A673 (cell line): ENCODE data around the gene AHDC1. TPM values are rescaled to one million over a fixed set of nuclear protein-coding genes. Genes with fewer than 3 reads are reported as not detected.
A peak's percentile ranks its signal among the peaks of the same experiment; 100 is the strongest.

Experiments used
- BruUV-seq: library from RNA; stranded (reverse); fragments of 400-500 nt; replicated peaks from 2 replicates; lab custom pipeline; 2021; lab: Mats Ljungman, UMichigan
- CTCF ChIA-PET: fragments of 300-600 bp; sonication (Branson Sonifier 250); formaldehyde crosslinking; loops from one replicate; lab custom pipeline; 2022; ENCODE audit warnings: antibody characterized with exemption; lab: Charles Lee
- POLR2A ChIA-PET: fragments of 300-600 bp; sonication (Branson Sonifier 250); formaldehyde crosslinking; loops from one replicate; lab custom pipeline; 2022; ENCODE audit warnings: antibody characterized with exemption; ENCODE audit not compliant: low non-redundant PET; lab: Charles Lee
- DNase-seq: peaks from one replicate; pipeline ENCODE4 v3.0.0-alpha.2; 2015; ENCODE audit warnings: low spot score
- H3K27ac ChIP-seq: fragments of 200-600 bp; sonication (generic); 2 replicates; pipeline ENCODE4 v1.5.1; 2016; ENCODE audit warnings: mixed run types, low read depth, mild to moderate bottlenecking, mixed read lengths, antibody characterized with exemption, low read length; ENCODE audit not compliant: poor library complexity, severe bottlenecking
- H3K27me3 ChIP-seq: fragments of 200-600 bp; sonication (generic); replicated peaks from 2 replicates; pipeline ENCODE4 v1.6.1; 2017; ENCODE audit warnings: mixed run types, low read depth, mild to moderate bottlenecking, mixed read lengths, antibody characterized with exemption, low read length; ENCODE audit not compliant: insufficient read depth, poor library complexity
- H3K36me3 ChIP-seq: fragments of 200-600 bp; sonication (generic); 2 replicates; pipeline ENCODE4 v1.6.1; 2016; ENCODE audit warnings: mixed run types, mild to moderate bottlenecking, mixed read lengths, antibody characterized with exemption, low read length; ENCODE audit not compliant: insufficient read depth, poor library complexity, severe bottlenecking
- H3K4me1 ChIP-seq: fragments of 200-600 bp; sonication (generic); 2 replicates; pipeline ENCODE4 v1.6.1; 2017; ENCODE audit warnings: mixed run types, mild to moderate bottlenecking, mixed read lengths, antibody characterized with exemption, low read length; ENCODE audit not compliant: insufficient read depth, poor library complexity, severe bottlenecking
- H3K4me3 ChIP-seq: fragments of 200-600 bp; sonication (generic); 2 replicates; pipeline ENCODE4 v1.5.1; 2016; ENCODE audit warnings: low read depth, mixed run types, mild to moderate bottlenecking, mixed read lengths, low read length; ENCODE audit not compliant: poor library complexity, severe bottlenecking
- H3K9me3 ChIP-seq: fragments of 200-600 bp; sonication (generic); 2 replicates; pipeline ENCODE4 v1.6.1; 2016; ENCODE audit warnings: mixed run types, low read depth, mild to moderate bottlenecking, mixed read lengths, antibody characterized with exemption, low read length; ENCODE audit not compliant: poor library complexity, severe bottlenecking
- CTCF ChIP-seq: fragments of 300-800, 200-600 bp; sonication (generic); conservative IDR thresholded peaks from 2 replicates; pipeline ENCODE4 v1.5.1; 2017; ENCODE audit warnings: low read depth, mild to moderate bottlenecking, antibody characterized with exemption, low read length, moderate library complexity, mixed read lengths
- EZH2 ChIP-seq: fragments of 200-600 bp; sonication (generic); IDR thresholded peaks from 2 replicates; pipeline ENCODE4 v1.6.1; 2017; ENCODE audit warnings: borderline replicate concordance, low read depth, mild to moderate bottlenecking, mixed read lengths, antibody characterized with exemption, low read length; ENCODE audit not compliant: poor library complexity, severe bottlenecking
- intact Hi-C: fragments of 100-400 bp; cut with micrococcal nuclease; formaldehyde crosslinking; loops from one replicate; pipeline ENCODE4 v1.10.0; 2022; ENCODE audit not compliant: unreplicated experiment
- total RNA-seq: library from RNA; stranded (reverse); gene quantifications from 2 replicates; pipeline ENCODE4 v1.2.3, GENCODE V29; 2021

The AHDC1 gene
- total RNA-seq, 1 experiment from 2014 or later: 33.2 TPM

GRCh38 chr1:27602462-27603308 is 1.3 kb downstream of the AHDC1 start:
- intact Hi-C loops: no loop called here
- H3K4me1 ChIP-seq: peaks cover 62% of the 10 kb centered on the region
- DNase-seq: peak; percentile 48
- POLR2A ChIA-PET: interaction anchor here (0.5 to 0.7 kb wide), 2 partner anchors 72 to 294 kb away, joined by 3 to 20 read pairs; no protein-coding TSS in a partner anchor
- TF ChIP-seq EZH2 (no peak), CTCF (no peak)
- peak overlapping the region; percentile 87 for H3K4me3 ChIP-seq
- no peaks in the 10 kb centered on the region for H3K27me3 ChIP-seq
- H3K9me3 ChIP-seq: no peaks in the 10 kb centered on the region
- CTCF ChIA-PET: interaction anchor here (0.7 to 1.6 kb wide), 3 partner anchors 34 to 64 kb away, joined by 3 to 16 read pairs (median 4); no protein-coding TSS in a partner anchor
- H3K36me3 ChIP-seq: no peaks in the 10 kb centered on the region
- peak overlapping the region; percentile 87 for H3K27ac ChIP-seq
- BruUV-seq: no TSS peak

GRCh38 chr1:27601771-27602461 is 2.0 kb downstream of the AHDC1 start:
- H3K4me3 ChIP-seq: peak overlapping the region; percentile 87
- no peaks in the 10 kb centered on the region for H3K36me3 ChIP-seq
- CTCF ChIA-PET: interaction anchor here (1.0 to 2.0 kb wide), 2 partner anchors 33 to 45 kb away, joined by 3 to 37 read pairs; no protein-coding TSS in a partner anchor
- BruUV-seq: no TSS peak
- peak overlapping the region; percentile 55 for H3K27ac ChIP-seq
- intact Hi-C loops: no loop called here
- no peak for TF ChIP-seq EZH2
- TF ChIP-seq CTCF: no peak
- H3K9me3 ChIP-seq: no peaks in the 10 kb centered on the region
- no peaks in the 10 kb centered on the region for H3K27me3 ChIP-seq
- POLR2A ChIA-PET: interaction anchor here (0.5 kb wide), 1 partner anchor 293 kb away, joined by 3 read pairs; no protein-coding TSS in a partner anchor
- H3K4me1 ChIP-seq: peaks cover 67% of the 10 kb centered on the region
- no peak for DNase-seq

GRCh38 chr1:27601321-27601770 is 2.6 kb downstream of the AHDC1 start:
- CTCF ChIA-PET: interaction anchor here (0.9 to 2.0 kb wide), 3 partner anchors 32 to 301 kb away, joined by 4 to 37 read pairs (median 6); no protein-coding TSS in a partner anchor
- no TSS peak for BruUV-seq
- TF ChIP-seq CTCF: no peak
- no peak for TF ChIP-seq EZH2
- peak overlapping the region; percentile 55 for H3K27ac ChIP-seq
- peaks cover 65% of the 10 kb centered on the region for H3K4me1 ChIP-seq
- intact Hi-C loops: no loop called here
- H3K27me3 ChIP-seq: no peaks in the 10 kb centered on the region
- DNase-seq: no peak
- no peaks in the 10 kb centered on the region for H3K9me3 ChIP-seq
- H3K4me3 ChIP-seq: peak overlapping the region; percentile 87
- POLR2A ChIA-PET: no interaction called here
- no peaks in the 10 kb centered on the region for H3K36me3 ChIP-seq
